ENCODE measurements around the gene KLF17.

KLF17 gene

GRCh38 chr1:44152692-44153091 lies 34.1 kb downstream of the KLF17 start:
- DNase-seq (ENCODE audit: low read depth in 2 of 2) = no peak

- DNase-seq (ENCODE audit: low read depth in 2 of 2) = no peak
These were observed 35.4 kb downstream of the KLF17 start for GRCh38 chr1:44154049-44154448.

DNA sequence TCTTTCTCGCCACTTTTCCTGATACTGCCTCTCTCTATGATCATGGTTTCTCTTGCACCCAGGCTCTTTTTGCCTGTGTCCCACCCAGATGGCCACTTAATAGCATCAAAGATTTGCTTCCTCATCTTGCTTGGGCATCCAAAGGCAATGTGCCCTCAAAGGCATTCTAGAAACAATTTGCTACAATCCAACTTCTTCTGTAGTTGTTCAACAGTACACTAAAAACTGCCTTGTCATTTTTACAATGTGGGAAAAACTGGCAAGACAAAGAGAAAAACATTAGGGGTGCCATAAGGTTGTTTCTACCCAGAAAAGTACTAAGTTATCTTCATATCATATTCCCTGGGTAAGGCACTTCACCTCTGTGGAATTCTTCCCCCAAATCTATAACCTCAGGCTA lies 39.3 kb downstream of the KLF17 start:
- DNase-seq (ENCODE audit: low read depth in 2 of 2) = no peak

- DNase-seq (ENCODE audit: low read depth in 2 of 2) = no peak
These were observed 40.2 kb downstream of the KLF17 start for GRCh38 chr1:44158871-44159270.

DNA sequence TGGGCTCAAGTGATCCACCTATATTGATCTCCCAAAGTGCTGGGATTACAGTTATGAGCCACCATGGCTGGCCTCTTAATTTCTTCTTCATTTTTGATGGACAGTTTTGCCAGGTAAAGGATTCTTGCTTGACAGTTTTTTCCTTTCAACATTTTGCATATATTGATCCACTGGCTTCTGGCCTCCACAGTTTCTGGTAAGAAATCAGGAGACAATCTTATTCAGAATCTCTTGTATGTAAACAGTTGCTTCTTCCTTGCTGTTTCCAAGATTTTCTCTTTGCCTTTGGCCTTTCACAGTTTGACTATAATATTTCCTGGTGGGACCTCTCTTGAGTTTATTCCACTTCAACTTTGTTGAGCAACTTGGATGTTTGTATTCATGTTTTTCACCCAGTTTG lies 42.9 kb downstream of the KLF17 start:
- DNase-seq (ENCODE audit: low read depth in 2 of 2) = no peak

GRCh38 chr1:44168520-44169098 lies 50.0 kb downstream of the KLF17 start:
- no peak for DNase-seq (ENCODE audit: low read depth in 2 of 2)

DNA sequence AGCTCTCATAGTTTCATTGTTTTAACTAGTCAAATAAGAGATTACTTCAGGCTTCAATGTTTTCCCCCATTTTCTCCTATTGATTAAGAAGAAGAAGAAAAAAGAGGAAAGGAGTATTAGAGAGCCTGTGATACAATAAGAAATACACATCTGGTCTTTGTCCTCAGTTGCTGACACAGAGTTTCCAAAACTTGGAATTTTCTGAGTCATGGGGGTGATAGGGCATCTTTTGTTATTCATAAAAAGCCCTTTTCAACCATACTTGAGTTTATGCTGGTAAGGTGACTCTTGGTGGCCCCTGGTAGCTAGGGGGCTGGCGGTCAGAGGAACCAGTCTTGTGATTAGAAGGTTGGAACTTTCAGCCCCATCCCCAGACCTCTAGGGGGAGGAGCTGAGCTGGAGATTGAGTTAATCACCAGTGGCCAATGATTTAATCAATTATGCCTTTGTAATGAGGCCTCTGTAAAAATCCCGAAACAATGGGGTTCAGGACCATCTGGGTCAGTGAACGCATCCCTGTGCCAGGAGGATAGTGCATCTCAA lies 51.7 kb downstream of the KLF17 start:
- DNase-seq (ENCODE audit: low read depth in 2 of 2) = no peak

- DNase-seq (ENCODE audit: low read depth in 2 of 2) = no peak
These were observed 56.0 kb downstream of the KLF17 start for GRCh38 chr1:44174630-44175029.
